Large intestine (tissue), 3 donors: ENCODE data around the gene NCDN. TPM values are rescaled to one million over a fixed set of nuclear protein-coding genes. Genes with fewer than 3 reads are reported as not detected.
A peak's percentile ranks its signal among the peaks of the same experiment; 100 is the strongest.

Experiments used
- DNase-seq, 2 donors: peaks; one replicate each; pipeline versions ENCODE4 v3.0.0 to v3.0.0-alpha.2; 2013
- H3K27ac ChIP-seq: one replicate; pipeline ENCODE4 v1.5.1; 2013; ENCODE audit warnings: low read length
- H3K27me3 ChIP-seq: 2 replicates; pipeline ENCODE4 v1.6.1; 2013; ENCODE audit warnings: low read length; ENCODE audit not compliant: control insufficient read depth, insufficient read depth
- H3K36me3 ChIP-seq: 2 replicates; pipeline ENCODE4 v1.6.1; 2013; ENCODE audit warnings: low read length; ENCODE audit not compliant: control insufficient read depth, insufficient read depth
- H3K4me1 ChIP-seq: one replicate; pipeline ENCODE4 v1.6.1; 2013; ENCODE audit warnings: low read length; ENCODE audit not compliant: control insufficient read depth, insufficient read depth
- H3K4me3 ChIP-seq: one replicate; pipeline ENCODE4 v1.5.1; 2013; ENCODE audit warnings: low read length
- H3K9me3 ChIP-seq: one replicate; pipeline ENCODE4 v1.6.1; 2013; ENCODE audit warnings: mild to moderate bottlenecking, low read depth, low read length, moderate library complexity; ENCODE audit not compliant: control insufficient read depth
- WGBS: methylation state at CpG from one replicate; pipeline ENCODE4 v1.1.5; 2013; ENCODE audit warnings: low lambda C conversion rate; ENCODE audit not compliant: insufficient coverage; 5-methylcytosine and 5-hydroxymethylcytosine counted together
- polyA plus RNA-seq: library from polyadenylated mRNA; unstranded; fragments of 120-200 nt; gene quantifications from one replicate; pipeline ENCODE4 v1.2.1, GENCODE V29; 2013

NCDN gene
- polyA plus RNA-seq, 1 donor, result 11.8 TPM

DNA sequence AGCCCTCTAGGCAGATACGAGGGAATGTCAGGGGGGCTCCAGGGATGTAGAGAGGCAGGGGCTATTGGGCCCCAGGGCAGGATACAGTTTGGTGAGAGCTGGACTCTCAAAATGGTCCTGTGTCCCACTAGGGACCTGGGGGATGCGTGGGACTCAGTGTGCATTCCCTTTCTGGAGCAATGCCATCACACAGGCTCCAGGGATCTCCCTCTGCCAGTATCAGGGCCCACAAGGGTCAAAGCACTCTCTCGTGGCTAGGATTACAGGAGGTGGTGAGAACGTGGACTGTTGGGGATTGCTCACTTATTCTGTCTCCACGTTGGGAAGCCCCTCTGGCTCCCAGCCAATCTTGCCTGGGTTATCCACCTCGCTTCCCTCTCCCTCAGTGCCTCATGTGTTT lies 26.2 kb upstream of the NCDN start:
- DNase-seq, result no peak
- Histone ChIP-seq H3K27ac (no peak overlapping the region), H3K36me3 (peaks cover 29% of the 10 kb centered on the region), H3K4me3 (no peak overlapping the region), H3K27me3 (no peaks in the 10 kb centered on the region), H3K4me1 (no peaks in the 10 kb centered on the region), H3K9me3 (peaks cover 40% of the 10 kb centered on the region)
- 90% methylated on average over 2 of the region's 6 CpGs for WGBS

GRCh38 chr1:35532497-35533223 lies 24.9 kb upstream of the NCDN start:
- no CpG with 5 or more reads among the region's 1 CpG for WGBS
- no peaks in the 10 kb centered on the region for H3K27me3 ChIP-seq

GRCh38 chr1:35533586-35533985 lies 24.0 kb upstream of the NCDN start:
- Histone ChIP-seq H3K36me3 (peaks cover 31% of the 10 kb centered on the region), H3K4me1 (no peaks in the 10 kb centered on the region), H3K9me3 (peaks cover 28% of the 10 kb centered on the region), H3K27ac (no peak overlapping the region), H3K4me3 (no peak overlapping the region), H3K27me3 (no peaks in the 10 kb centered on the region)
- WGBS, result no CpG with 5 or more reads among the region's 1 CpG
- DNase-seq, result no peak

More at GRCh38 chr1:35532497-35533223, 24.9 kb upstream of the NCDN start:
- DNase-seq, result no peak
- H3K4me3 ChIP-seq, result no peak overlapping the region
- no peak overlapping the region for H3K27ac ChIP-seq
- peaks cover 31% of the 10 kb centered on the region for H3K36me3 ChIP-seq
- no peaks in the 10 kb centered on the region for H3K4me1 ChIP-seq
- H3K9me3 ChIP-seq, result peaks cover 36% of the 10 kb centered on the region

DNA sequence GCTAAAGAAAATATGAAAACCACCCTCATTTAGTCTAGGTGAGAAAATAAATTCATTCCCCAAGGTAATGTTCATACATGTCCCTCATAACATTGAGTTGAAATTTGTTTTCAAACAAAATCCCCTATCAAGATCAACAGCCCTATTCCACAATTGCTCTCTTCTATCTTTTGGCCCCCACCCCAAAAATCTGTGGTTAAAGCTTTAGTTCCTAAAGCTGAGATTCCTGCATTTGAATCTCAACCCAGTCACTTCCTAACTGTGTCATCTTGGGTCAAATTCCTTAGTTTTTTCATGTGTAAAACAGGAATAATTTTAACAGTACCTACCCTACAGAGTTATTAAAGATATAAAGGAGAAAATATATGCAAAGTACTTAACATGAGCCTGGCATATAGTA lies 22.4 kb upstream of the NCDN start:
- no peak overlapping the region for H3K27ac ChIP-seq
- no peak for DNase-seq
- H3K36me3 ChIP-seq, result peaks cover 35% of the 10 kb centered on the region
- no peak overlapping the region for H3K4me3 ChIP-seq
- no peaks in the 10 kb centered on the region for H3K4me1 ChIP-seq
- H3K27me3 ChIP-seq, result no peaks in the 10 kb centered on the region
- peaks cover 13% of the 10 kb centered on the region for H3K9me3 ChIP-seq

DNA sequence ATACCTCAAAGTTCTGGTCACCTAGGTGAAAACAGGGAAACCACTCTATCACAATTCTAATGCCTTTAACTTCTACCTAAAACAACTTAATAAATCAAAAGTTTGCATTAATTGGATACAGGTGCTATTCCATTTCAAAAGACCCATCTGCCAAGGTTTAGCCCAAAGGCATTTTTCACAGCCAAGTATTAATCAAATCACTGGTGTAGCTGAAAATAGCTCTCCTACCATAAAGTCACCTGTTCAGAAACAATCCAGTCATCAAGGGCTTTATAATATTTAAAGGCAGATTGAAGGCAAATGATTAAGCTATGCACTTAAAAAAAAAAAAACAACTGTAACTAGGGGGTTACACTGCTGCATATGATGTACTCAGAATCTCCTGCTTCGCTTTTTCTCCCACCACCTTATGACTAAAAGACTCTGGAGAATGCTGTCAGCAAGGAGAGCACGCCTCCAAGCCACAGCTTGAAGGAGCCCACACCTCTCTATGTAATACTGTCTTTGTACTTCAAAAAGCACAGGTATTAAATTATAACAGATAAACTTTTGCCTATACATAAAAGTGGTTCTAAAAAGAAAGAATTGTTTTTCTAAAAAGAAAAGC lies 20.9 kb upstream of the NCDN start:
- no peak for DNase-seq
- Histone ChIP-seq H3K9me3 (peaks cover 5% of the 10 kb centered on the region), H3K27ac (no peak overlapping the region), H3K36me3 (peaks cover 31% of the 10 kb centered on the region), H3K27me3 (no peaks in the 10 kb centered on the region), H3K4me1 (no peaks in the 10 kb centered on the region), H3K4me3 (no peak overlapping the region)
- 93% methylated on average over 2 of the region's 2 CpGs for WGBS

- Histone ChIP-seq H3K4me1 (no peaks in the 10 kb centered on the region), H3K4me3 (no peak overlapping the region)
Measured at GRCh38 chr1:35537806-35538205, 19.8 kb upstream of the NCDN start.

DNA sequence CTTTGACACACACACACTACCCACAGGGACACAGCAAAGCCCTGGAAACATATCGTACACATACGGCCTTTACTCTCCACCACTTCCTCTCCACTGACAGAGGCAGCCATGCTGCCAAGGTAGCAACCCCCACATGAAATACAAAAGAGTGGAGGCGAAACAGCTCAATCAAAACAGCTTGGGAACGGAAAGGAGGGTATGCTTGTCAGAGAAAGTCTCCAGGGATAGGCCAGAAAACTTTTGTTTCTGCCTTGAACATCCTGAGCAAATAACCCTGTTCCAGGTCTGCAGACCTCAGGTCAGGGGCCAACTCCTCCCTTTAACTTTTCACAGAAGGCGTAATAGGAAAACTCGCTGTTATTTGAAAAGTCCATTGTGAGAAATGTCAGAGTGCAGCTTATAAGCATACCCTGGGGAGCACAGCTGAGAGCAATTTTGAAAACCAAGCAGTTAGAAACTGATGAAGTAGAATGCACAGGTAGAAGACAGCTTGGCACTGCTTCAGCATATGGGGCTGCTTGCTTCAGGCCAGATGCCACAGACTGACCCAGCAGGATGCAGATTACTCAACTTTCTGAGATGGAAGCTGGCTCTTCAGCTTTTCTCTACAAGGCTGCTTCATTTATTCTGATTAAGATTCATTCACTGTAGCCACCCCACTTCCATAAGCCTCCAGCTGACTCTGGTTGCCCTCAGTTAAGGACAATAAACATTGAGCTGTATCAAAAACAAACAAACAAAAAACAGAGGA lies 18.4 kb upstream of the NCDN start:
- Histone ChIP-seq H3K4me3 (no peak overlapping the region), H3K27ac (no peak overlapping the region), H3K4me1 (no peaks in the 10 kb centered on the region), H3K36me3 (peaks cover 29% of the 10 kb centered on the region), H3K9me3 (no peaks in the 10 kb centered on the region), H3K27me3 (no peaks in the 10 kb centered on the region)
- DNase-seq, result no peak
- WGBS, result no CpG with 5 or more reads among the region's 6 CpGs

More at GRCh38 chr1:35537806-35538205, 19.8 kb upstream of the NCDN start:
- Histone ChIP-seq H3K36me3 (peaks cover 31% of the 10 kb centered on the region), H3K9me3 (no peaks in the 10 kb centered on the region), H3K27me3 (no peaks in the 10 kb centered on the region), H3K27ac (no peak overlapping the region)
- 100% methylated on average over 1 of the region's 1 CpG for WGBS
- DNase-seq, result no peak

DNA sequence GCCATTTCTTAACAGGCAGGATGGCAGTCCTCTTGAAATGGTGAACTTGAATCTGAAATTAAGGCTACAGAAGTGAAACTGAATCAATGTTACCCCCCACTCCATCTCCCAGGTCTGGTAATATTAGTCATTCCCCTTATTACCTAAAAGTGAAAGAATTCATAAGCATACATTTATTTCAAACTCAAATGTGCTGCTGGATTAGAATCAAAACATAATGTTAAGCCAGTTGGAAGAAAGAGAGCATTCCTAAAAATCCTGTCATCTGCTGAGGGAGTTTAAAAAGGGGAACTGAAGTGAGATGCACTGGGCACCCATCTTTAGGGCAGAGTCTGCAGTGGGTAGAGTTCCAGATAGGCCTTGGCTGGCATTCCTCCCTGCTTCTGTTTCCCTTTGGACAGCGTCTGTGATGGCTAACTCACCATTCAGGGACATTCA lies 17.8 kb upstream of the NCDN start:
- H3K27me3 ChIP-seq, result no peaks in the 10 kb centered on the region
- no peaks in the 10 kb centered on the region for H3K4me1 ChIP-seq
- no peaks in the 10 kb centered on the region for H3K9me3 ChIP-seq
- DNase-seq, result no peak
- H3K27ac ChIP-seq, result no peak overlapping the region
- peaks cover 29% of the 10 kb centered on the region for H3K36me3 ChIP-seq
- H3K4me3 ChIP-seq, result no peak overlapping the region
- no CpG with 5 or more reads among the region's 1 CpG for WGBS

DNA sequence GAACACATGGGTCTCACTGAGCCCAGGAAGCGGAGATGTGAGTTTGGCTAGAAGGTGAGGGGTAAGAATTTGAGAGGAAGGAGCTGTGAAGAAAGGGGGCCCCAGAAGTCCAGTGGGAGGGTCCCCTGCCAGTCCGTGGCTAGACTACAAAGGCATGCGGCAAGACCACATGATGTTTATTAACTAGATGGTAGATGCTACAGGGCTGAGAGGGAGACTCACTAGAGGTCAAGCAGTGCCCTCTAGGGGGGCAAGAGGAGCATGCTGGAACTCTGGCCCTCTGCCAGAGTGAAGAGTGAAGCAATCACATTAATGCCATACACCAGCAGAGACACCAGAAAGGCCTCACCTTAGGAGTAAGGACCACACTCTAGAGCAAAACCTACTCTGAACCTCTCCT lies 12.6 kb upstream of the NCDN start:
- H3K4me1 ChIP-seq, result no peaks in the 10 kb centered on the region
- peaks cover 33% of the 10 kb centered on the region for H3K36me3 ChIP-seq
- H3K9me3 ChIP-seq, result no peaks in the 10 kb centered on the region
- H3K27ac ChIP-seq, result no peak overlapping the region
- 100% methylated on average over 1 of the region's 3 CpGs for WGBS
- DNase-seq, result peak; percentile 53 to 64
- H3K27me3 ChIP-seq, result no peaks in the 10 kb centered on the region
- H3K4me3 ChIP-seq, result no peak overlapping the region

DNA sequence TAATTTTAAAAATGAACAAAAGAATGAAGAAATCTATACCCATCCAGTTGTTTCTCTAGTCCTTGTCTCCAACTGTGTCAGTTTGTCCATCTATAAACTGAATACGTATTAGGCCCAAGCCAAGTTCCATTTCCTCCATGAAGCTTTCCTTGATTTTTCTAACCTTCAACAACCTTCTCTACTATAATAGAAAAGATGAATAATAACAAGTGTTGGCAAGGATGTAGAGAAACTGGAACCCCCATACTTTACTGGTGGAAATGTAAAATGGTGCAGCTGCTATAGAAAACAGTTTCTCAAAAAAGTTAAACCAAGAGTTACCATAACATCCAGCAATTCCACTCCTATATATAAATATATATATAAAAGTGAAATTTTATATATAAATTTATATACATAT lies 11.0 kb upstream of the NCDN start:
- H3K27ac ChIP-seq, result no peak overlapping the region
- no peak overlapping the region for H3K4me3 ChIP-seq
- DNase-seq, result no peak
- H3K4me1 ChIP-seq, result no peaks in the 10 kb centered on the region
- H3K27me3 ChIP-seq, result no peaks in the 10 kb centered on the region
- H3K36me3 ChIP-seq, result peaks cover 37% of the 10 kb centered on the region
- H3K9me3 ChIP-seq, result no peaks in the 10 kb centered on the region
- 100% methylated on average over 1 of the region's 1 CpG for WGBS
